A549 treated with AZD2906 at 1 μM for 4 hours (cell line): Measurements from ENCODE around the gene DMRT1. TPM values are rescaled to one million over a fixed set of nuclear protein-coding genes. Genes with fewer than 3 reads are reported as not detected.

Source experiments
- total RNA-seq: library from RNA; stranded (reverse); fragments of 200-300 nt; extraction: Qiagen RNA extraction; gene quantifications from 5 replicates; pipeline ENCODE4 v1.2.3, GENCODE V29; 2022

The DMRT1 gene
- 0.05 to 0.09 TPM (median 0.05 TPM) in 3 of 5 replicates, not detected in the others for total RNA-seq

GRCh38 chr9:841371-842209 is at the start of gene DMRT1:
TSS of gene DMRT1 (plus strand) at chr9:841697. CDS start at chr9:841839, 142 bp downstream.

GRCh38 chr9:976258-976942 is 134.9 kb downstream of the DMRT1 start, which contains the start of gene DMRT3:
TSS of gene DMRT3 (plus strand) at chr9:976655. CDS start at chr9:977002, 347 bp downstream.

Other genes with a start within 250 kb of the DMRT1 start
- gene DMRT3, start 135.0 kb downstream of the DMRT1 start, total RNA-seq: 0.03 TPM in 1 of 5 replicates, not detected in the others
- gene DMRT2, start 208.7 kb downstream of the DMRT1 start, total RNA-seq: 0.03 to 0.10 TPM (median 0.08 TPM) in 3 of 5 replicates, not detected in the others